ENCODE measurements around the gene RAPGEF5.

RAPGEF5 gene

GRCh38 chr7:22346383-22347107 lies 10.4 kb downstream of the RAPGEF5 start:
- FAIRE-seq = no peak

- no peak for FAIRE-seq
These were observed 12.3 kb downstream of the RAPGEF5 start for GRCh38 chr7:22344655-22345054.

GRCh38 chr7:22343612-22344011 lies 13.3 kb downstream of the RAPGEF5 start:
- FAIRE-seq = no peak

- no peak for FAIRE-seq
These were observed 13.9 kb downstream of the RAPGEF5 start for GRCh38 chr7:22343071-22343470.

GRCh38 chr7:22339725-22340390 lies 17.1 kb downstream of the RAPGEF5 start:
- FAIRE-seq = no peak

GRCh38 chr7:22338877-22339276 lies 18.1 kb downstream of the RAPGEF5 start:
- no peak for FAIRE-seq

- FAIRE-seq = no peak
These were observed 18.5 kb downstream of the RAPGEF5 start for GRCh38 chr7:22338411-22338810.

- no peak for FAIRE-seq
These were observed 23.2 kb downstream of the RAPGEF5 start for GRCh38 chr7:22333680-22334141.

GRCh38 chr7:22332461-22332870 lies 24.5 kb downstream of the RAPGEF5 start:
- FAIRE-seq = no peak

GRCh38 chr7:22331704-22332103 lies 25.2 kb downstream of the RAPGEF5 start:
- FAIRE-seq = no peak

GRCh38 chr7:22330903-22331302 lies 26.1 kb downstream of the RAPGEF5 start:
- no peak for FAIRE-seq

GRCh38 chr7:22329816-22330524 lies 27.0 kb downstream of the RAPGEF5 start:
- FAIRE-seq = no peak

- no peak for FAIRE-seq
These were observed 30.8 kb downstream of the RAPGEF5 start for GRCh38 chr7:22326181-22326580.

GRCh38 chr7:22325671-22326070 lies 31.3 kb downstream of the RAPGEF5 start:
- FAIRE-seq = no peak

- no peak for FAIRE-seq
These were observed 33.2 kb downstream of the RAPGEF5 start for GRCh38 chr7:22323714-22324113.

- no peak for FAIRE-seq
These were observed 36.5 kb downstream of the RAPGEF5 start for GRCh38 chr7:22320416-22320815.

- no peak for FAIRE-seq
These were observed 37.2 kb downstream of the RAPGEF5 start for GRCh38 chr7:22319424-22320403.

GRCh38 chr7:22318376-22318775 lies 38.6 kb downstream of the RAPGEF5 start:
- FAIRE-seq = no peak

GRCh38 chr7:22317632-22318031 lies 39.3 kb downstream of the RAPGEF5 start:
- no peak for FAIRE-seq

- no peak for FAIRE-seq
These were observed 40.0 kb downstream of the RAPGEF5 start for GRCh38 chr7:22316914-22317313.

- FAIRE-seq = no peak
These were observed 49.1 kb downstream of the RAPGEF5 start for GRCh38 chr7:22307816-22308215.

- FAIRE-seq = no peak
These were observed 51.2 kb downstream of the RAPGEF5 start for GRCh38 chr7:22305706-22306105.
